Stimulated activated naive CD8-positive, alpha-beta T cell treated with anti-CD3 and anti-CD28 coated beads, Interleukin-15, Interleukin-2, amounts not matched to agents 100 U/mL and 50 U/mL, for 24 hours (primary cell): ENCODE results near the gene SGMS1.
A peak's percentile ranks its signal among the peaks of the same experiment; 100 is the strongest.
"Not testable (repeated sequence)": the region's sequence is repeated elsewhere in the genome, so short reads cannot be mapped to it uniquely, and the experiment has no call there.

ENCODE experiments used
- ATAC-seq: fragments of 150-1000 bp; cut with Tn5 transposase; one replicate; pipeline ENCODE4 v1.10.0; 2021
- DNase-seq: peaks from one replicate; pipeline ENCODE4 v3.0.0; 2021

Gene SGMS1

GRCh38 chr10:50536617-50537240 is 87.0 kb downstream of the SGMS1 start:
- no peak for ATAC-seq

GRCh38 chr10:50534748-50535376 is 88.9 kb downstream of the SGMS1 start:
- ATAC-seq, result not testable (repeated sequence)
- peak; percentile 25 for DNase-seq

More at GRCh38 chr10:50536617-50537240, 87.0 kb downstream of the SGMS1 start:
- no peak for DNase-seq

- no peak for DNase-seq
- ATAC-seq, result no peak
Observed at GRCh38 chr10:50533296-50533695, 90.5 kb downstream of the SGMS1 start.

- no peak for ATAC-seq
- DNase-seq, result no peak
Observed at GRCh38 chr10:50531388-50532077, 92.2 kb downstream of the SGMS1 start.

- DNase-seq (no peak), ATAC-seq (no peak)
Observed at GRCh38 chr10:50529660-50530059, 94.1 kb downstream of the SGMS1 start.

GRCh38 chr10:50528206-50528605 is 95.5 kb downstream of the SGMS1 start:
- DNase-seq (no peak), ATAC-seq (no peak)

- DNase-seq (no peak), ATAC-seq (peak; percentile 81)
Observed at GRCh38 chr10:50527442-50528043, 96.2 kb downstream of the SGMS1 start.

- no peak for ATAC-seq
- no peak for DNase-seq
Observed at GRCh38 chr10:50526185-50526584, 97.6 kb downstream of the SGMS1 start.

- DNase-seq (no peak), ATAC-seq (no peak)
Observed at GRCh38 chr10:50523357-50523756, 100.4 kb downstream of the SGMS1 start.

GRCh38 chr10:50522908-50523307 is 100.8 kb downstream of the SGMS1 start:
- ATAC-seq (no peak), DNase-seq (no peak)

GRCh38 chr10:50520115-50520514 is 103.6 kb downstream of the SGMS1 start:
- DNase-seq (no peak), ATAC-seq (no peak)

- DNase-seq, result no peak
- no peak for ATAC-seq
Observed at GRCh38 chr10:50517626-50518025, 106.1 kb downstream of the SGMS1 start.

GRCh38 chr10:50516171-50516570 is 107.6 kb downstream of the SGMS1 start:
- ATAC-seq (no peak), DNase-seq (no peak)

GRCh38 chr10:50515420-50515819 is 108.3 kb downstream of the SGMS1 start:
- no peak for ATAC-seq
- DNase-seq, result no peak

- ATAC-seq (no peak), DNase-seq (no peak)
Observed at GRCh38 chr10:50514995-50515394, 108.8 kb downstream of the SGMS1 start.

- no peak for DNase-seq
- ATAC-seq, result no peak
Observed at GRCh38 chr10:50513956-50514355, 109.8 kb downstream of the SGMS1 start.

GRCh38 chr10:50512743-50513416 is 110.9 kb downstream of the SGMS1 start:
- peak; percentile 29 for DNase-seq
- ATAC-seq, result peak; percentile 67

GRCh38 chr10:50512214-50512595 is 111.6 kb downstream of the SGMS1 start:
- no peak for ATAC-seq
- no peak for DNase-seq

GRCh38 chr10:50511492-50512213 is 112.1 kb downstream of the SGMS1 start:
- DNase-seq (no peak), ATAC-seq (peak; percentile 61)

- no peak for DNase-seq
- ATAC-seq, result no peak
Observed at GRCh38 chr10:50510517-50511473, 113.0 kb downstream of the SGMS1 start.
